NCI-H510A treated with DMSO at 0.1 percent for 48 hours (cell line): ENCODE measurements around the gene PRDM16.
"Not testable (repeated sequence)": the region's sequence is repeated elsewhere in the genome, so short reads cannot be mapped to it uniquely, and the experiment has no call there.

Source experiments
- DNase-seq: peaks from one replicate; lab custom pipeline; 2025; lab: John Stamatoyannopoulos, UW

PRDM16 gene

GRCh38 chr1:3082051-3082450 lies 13.0 kb downstream of the PRDM16 start:
- DNase-seq: no peak

- no peak for DNase-seq
These were observed 13.8 kb downstream of the PRDM16 start for GRCh38 chr1:3082571-3083516.

- DNase-seq: no peak
These were observed 15.2 kb downstream of the PRDM16 start for GRCh38 chr1:3084154-3084553.

- DNase-seq: no peak
These were observed 15.7 kb downstream of the PRDM16 start for GRCh38 chr1:3084726-3085125.

- no peak for DNase-seq
These were observed 16.7 kb downstream of the PRDM16 start for GRCh38 chr1:3085721-3086120.

- no peak for DNase-seq
These were observed 17.4 kb downstream of the PRDM16 start for GRCh38 chr1:3086272-3086974.

GRCh38 chr1:3087049-3087448 lies 18.0 kb downstream of the PRDM16 start:
- no peak for DNase-seq

GRCh38 chr1:3087946-3088668 lies 19.1 kb downstream of the PRDM16 start:
- DNase-seq: not testable (repeated sequence)

- no peak for DNase-seq
These were observed 20.5 kb downstream of the PRDM16 start for GRCh38 chr1:3089490-3089889.

- DNase-seq: no peak
These were observed 22.3 kb downstream of the PRDM16 start for GRCh38 chr1:3091334-3091733.

- DNase-seq: no peak
These were observed 23.5 kb downstream of the PRDM16 start for GRCh38 chr1:3092530-3092929.

- no peak for DNase-seq
These were observed 25.1 kb downstream of the PRDM16 start for GRCh38 chr1:3093898-3094626.

GRCh38 chr1:3094863-3095780 lies 26.1 kb downstream of the PRDM16 start:
- DNase-seq: no peak

GRCh38 chr1:3096345-3096744 lies 27.3 kb downstream of the PRDM16 start:
- no peak for DNase-seq

GRCh38 chr1:3097231-3097630 lies 28.2 kb downstream of the PRDM16 start:
- no peak for DNase-seq

GRCh38 chr1:3097861-3098260 lies 28.9 kb downstream of the PRDM16 start:
- no peak for DNase-seq

- DNase-seq: no peak
These were observed 30.9 kb downstream of the PRDM16 start for GRCh38 chr1:3099861-3100260.

GRCh38 chr1:3101124-3101939 lies 32.3 kb downstream of the PRDM16 start:
- no peak for DNase-seq

GRCh38 chr1:3102641-3103040 lies 33.6 kb downstream of the PRDM16 start:
- DNase-seq: no peak
